IMR-90 (cell line): ENCODE measurements around the gene ASH1L. TPM values are rescaled to one million over a fixed set of nuclear protein-coding genes. Genes with fewer than 3 reads are reported as not detected.

Source experiments
- ATAC-seq: fragments of 200-7000 bp; cut with Tn5 transposase; 2 replicates; pipeline ENCODE4 v1.9.1; 2020; ENCODE audit warnings: low read depth, mild to moderate bottlenecking, moderate library complexity
- BruUV-seq: library from RNA; stranded (reverse); fragments of 400-500 nt; replicated peaks from 2 replicates; lab custom pipeline; 2021; lab: Mats Ljungman, UMichigan
- CTCF ChIA-PET: fragments of 300-600 bp; formaldehyde crosslinking; extraction: SDS; loops from one replicate; lab custom pipeline; 2021; ENCODE audit warnings: antibody characterized with exemption; lab: Yijun Ruan, JAX
- POLR2A ChIA-PET: fragments of 300-600 bp; sonication (Branson Sonifier 250); formaldehyde crosslinking; loops from one replicate; lab custom pipeline; 2022; ENCODE audit warnings: antibody characterized with exemption; ENCODE audit not compliant: unreplicated experiment; lab: Charles Lee
- DNase-seq: peaks from one replicate; pipeline ENCODE4 v3.0.0; 2013
- H2AFZ ChIP-seq: replicated peaks from 2 replicates; pipeline ENCODE3; 2013; ENCODE audit warnings: low read length, mild to moderate bottlenecking; ENCODE audit not compliant: poor library complexity
- H2AK5ac ChIP-seq: 2 replicates; pipeline ENCODE4 v1.6.1; 2013; ENCODE audit warnings: low read depth, low read length, inconsistent platforms
- H2AK9ac ChIP-seq: replicated peaks from 2 replicates; pipeline ENCODE3; 2013; ENCODE audit warnings: mild to moderate bottlenecking, low read depth, low read length, moderate library complexity; ENCODE audit not compliant: poor library complexity
- H2BK120ac ChIP-seq: 2 replicates; pipeline ENCODE4 v1.6.1; 2013; ENCODE audit warnings: low read depth, low read length, inconsistent platforms
- H2BK15ac ChIP-seq: 3 replicates; pipeline ENCODE4 v1.6.1; 2013; ENCODE audit warnings: low read depth, low read length, inconsistent platforms
- H2BK20ac ChIP-seq: 2 replicates; pipeline ENCODE4 v1.6.1; 2013; ENCODE audit warnings: low read depth, mild to moderate bottlenecking, inconsistent platforms, low read length, moderate library complexity
- H2BK5ac ChIP-seq: 2 replicates; pipeline ENCODE4 v1.6.1; 2013; ENCODE audit warnings: mild to moderate bottlenecking, low read depth, low read length, inconsistent platforms; ENCODE audit not compliant: poor library complexity, severe bottlenecking
- H3K14ac ChIP-seq: replicated peaks from 2 replicates; pipeline ENCODE4 v1.6.1; 2013; ENCODE audit warnings: low read depth, low read length, inconsistent platforms
- H3K18ac ChIP-seq: 2 replicates; pipeline ENCODE4 v1.6.1; 2013; ENCODE audit warnings: low read depth, low read length, control low read depth
- H3K23ac ChIP-seq: 2 replicates; pipeline ENCODE4 v1.6.1; 2013; ENCODE audit warnings: low read depth, low read length, inconsistent platforms
- H3K27ac ChIP-seq: 2 replicates; pipeline ENCODE4 v1.5.1; 2013; ENCODE audit warnings: mild to moderate bottlenecking, control low read depth, low read length; ENCODE audit not compliant: insufficient read depth
- H3K27me3 ChIP-seq: 2 replicates; pipeline ENCODE4 v1.6.1; 2013; ENCODE audit warnings: low read length; ENCODE audit not compliant: control insufficient read depth, insufficient read depth
- H3K36me3 ChIP-seq: 2 replicates; pipeline ENCODE4 v1.6.1; 2013; ENCODE audit warnings: low read length, mixed read lengths; ENCODE audit not compliant: control insufficient read depth, insufficient read depth
- H3K4ac ChIP-seq: 2 replicates; pipeline ENCODE4 v1.6.1; 2013; ENCODE audit warnings: low read depth, low read length, inconsistent platforms
- H3K4me1 ChIP-seq: 2 replicates; pipeline ENCODE4 v1.6.1; 2013; ENCODE audit warnings: low read length, mixed read lengths; ENCODE audit not compliant: control insufficient read depth, insufficient read depth
- H3K4me2 ChIP-seq: 2 replicates; pipeline ENCODE4 v1.6.1; 2013; ENCODE audit warnings: low read depth, mild to moderate bottlenecking, control low read depth, low read length, moderate library complexity
- H3K4me3 ChIP-seq: 2 replicates; pipeline ENCODE4 v1.5.1; 2013; ENCODE audit warnings: low read depth, mild to moderate bottlenecking, control low read depth, low read length, moderate library complexity; ENCODE audit not compliant: insufficient read depth
- H3K56ac ChIP-seq: 2 replicates; pipeline ENCODE4 v1.6.1; 2013; ENCODE audit warnings: low read length, inconsistent platforms; ENCODE audit not compliant: insufficient read depth; ENCODE audit errors: extremely low read depth
- H3K79me1 ChIP-seq, 2 experiments: 2 replicates each; pipeline ENCODE4 v1.6.1; 2013; ENCODE audit warnings: low read length in 2 of 2, inconsistent platforms in 1 of 2, low read depth in 1 of 2
- H3K9ac ChIP-seq: 2 replicates; pipeline ENCODE4 v1.6.1; 2013; ENCODE audit warnings: low read depth, low read length, control low read depth
- H3K9me1 ChIP-seq: 2 replicates; pipeline ENCODE4 v1.6.1; 2013; ENCODE audit warnings: low read length, inconsistent platforms; ENCODE audit not compliant: insufficient read depth
- H3K9me3 ChIP-seq: 2 replicates; pipeline ENCODE4 v1.6.1; 2013; ENCODE audit warnings: low read length; ENCODE audit not compliant: control insufficient read depth, insufficient read depth
- H4K20me1 ChIP-seq: 2 replicates; pipeline ENCODE4 v1.6.1; 2013; ENCODE audit warnings: low read length, inconsistent platforms; ENCODE audit not compliant: insufficient read depth
- H4K5ac ChIP-seq: 2 replicates; pipeline ENCODE4 v1.6.1; 2013; ENCODE audit warnings: mild to moderate bottlenecking, low read depth, low read length, control low read depth
- H4K8ac ChIP-seq, 2 experiments: 2 replicates each; pipeline ENCODE4 v1.6.1; 2013; ENCODE audit warnings: low read depth in 2 of 2, low read length in 2 of 2, control low read depth in 1 of 2, inconsistent platforms in 1 of 2
- H4K91ac ChIP-seq: 2 replicates; pipeline ENCODE4 v1.6.1; 2013; ENCODE audit warnings: low read depth, low read length, inconsistent platforms; ENCODE audit not compliant: insufficient read depth
- CEBPB ChIP-seq: IDR thresholded peaks from 2 replicates; pipeline ENCODE4 v1.6.1; 2012; ENCODE audit warnings: low read depth, low read length, improper control_type of control experiment
- ELK1 ChIP-seq: fragments of 150-350 bp; IDR thresholded peaks from 2 replicates; pipeline ENCODE4 v1.6.1; 2016; ENCODE audit warnings: low read depth, mild to moderate bottlenecking, low read length, moderate library complexity, borderline replicate concordance
- FOS ChIP-seq: fragments of 150-350 bp; IDR thresholded peaks from 2 replicates; pipeline ENCODE4 v1.6.1; 2016; ENCODE audit warnings: low read depth, low read length
- MAZ ChIP-seq: IDR thresholded peaks from 2 replicates; pipeline ENCODE4 v1.6.1; 2012; ENCODE audit warnings: low read depth, mild to moderate bottlenecking, low read length, improper control_type of control experiment, moderate library complexity, borderline replicate concordance
- MXI1 ChIP-seq: IDR thresholded peaks from 2 replicates; pipeline ENCODE4 v1.6.1; 2012; ENCODE audit warnings: low read depth, mild to moderate bottlenecking, low read length, moderate library complexity, borderline replicate concordance
- NFE2L2 ChIP-seq: fragments of 150-350 bp; IDR thresholded peaks from 2 replicates; pipeline ENCODE4 v1.6.1; 2016; ENCODE audit warnings: low read depth, mild to moderate bottlenecking, low read length
- POLR2A ChIP-seq: IDR thresholded peaks from 2 replicates; pipeline ENCODE4 v1.6.1; 2012; ENCODE audit warnings: mild to moderate bottlenecking, low read depth, low read length
- RCOR1 ChIP-seq: IDR thresholded peaks from 2 replicates; pipeline ENCODE4 v1.6.1; 2012; ENCODE audit warnings: mild to moderate bottlenecking, low read length, improper control_type of control experiment; ENCODE audit not compliant: insufficient replicate concordance
- RFX5 ChIP-seq: IDR thresholded peaks from 2 replicates; pipeline ENCODE4 v1.8.0; 2012; ENCODE audit warnings: low read depth, mild to moderate bottlenecking, low read length, moderate library complexity
- WGBS, 2 experiments: methylation state at CpG; one replicate each; pipeline versions ENCODE4 v1.1.5 to v1.1.7; 2013; ENCODE audit warnings: missing lambda C conversion rate in 2 of 2; ENCODE audit not compliant: insufficient read length in 1 of 2; ENCODE audit errors: extremely low coverage in 2 of 2; 5-methylcytosine and 5-hydroxymethylcytosine counted together
- dilution Hi-C: fragments of 300-500 bp; cut with HindIII; formaldehyde crosslinking; loops from one replicate; pipeline ENCODE4 v1.14.3; 2018; ENCODE audit warnings: low sequenced_read_pairs; ENCODE audit not compliant: unreplicated experiment
- in situ Hi-C: fragments of 300-500 bp; cut with MboI; formaldehyde crosslinking; loops from 3 replicates; pipeline ENCODE4 v1.14.3; 2019; ENCODE audit warnings: low sequenced_read_pairs, inconsistent platforms, mixed read lengths
- intact Hi-C: fragments of 100-400 bp; cut with micrococcal nuclease; formaldehyde crosslinking; loops from 2 replicates; pipeline ENCODE4 v1.10.0; 2022
- polyA plus RNA-seq, 3 experiments: library from polyadenylated mRNA; depleted of rRNA; stranded (reverse); fragments of >200 nt; gene quantifications; 2 replicates each; pipeline ENCODE4 v1.2.3, GENCODE V29; 2012; ENCODE audit warnings: low replicate concordance in 1 of 3
- total RNA-seq: library from RNA; depleted of rRNA; stranded (reverse); fragments of >200 nt; gene quantifications from 2 replicates; pipeline ENCODE4 v1.2.3, GENCODE V29; 2012
- TF ChIP-seq, protein P1 (sequence below): conservative IDR thresholded peaks from 2 replicates; pipeline ENCODE4 v1.5.1; 2012; ENCODE audit warnings: mild to moderate bottlenecking, low read depth, low read length, improper control_type of control experiment
- TF ChIP-seq, protein P2 (sequence below): fragments of 150-350 bp; IDR thresholded peaks from 2 replicates; pipeline ENCODE4 v1.6.1; 2017; ENCODE audit warnings: mild to moderate bottlenecking, antibody characterized with exemption, low read length, low read depth

Gene ASH1L
- total and polyA plus RNA-seq, 2 of the 4 experiments (the other 2 are of a cell fraction), result 13.7 to 18.5 TPM

DNA sequence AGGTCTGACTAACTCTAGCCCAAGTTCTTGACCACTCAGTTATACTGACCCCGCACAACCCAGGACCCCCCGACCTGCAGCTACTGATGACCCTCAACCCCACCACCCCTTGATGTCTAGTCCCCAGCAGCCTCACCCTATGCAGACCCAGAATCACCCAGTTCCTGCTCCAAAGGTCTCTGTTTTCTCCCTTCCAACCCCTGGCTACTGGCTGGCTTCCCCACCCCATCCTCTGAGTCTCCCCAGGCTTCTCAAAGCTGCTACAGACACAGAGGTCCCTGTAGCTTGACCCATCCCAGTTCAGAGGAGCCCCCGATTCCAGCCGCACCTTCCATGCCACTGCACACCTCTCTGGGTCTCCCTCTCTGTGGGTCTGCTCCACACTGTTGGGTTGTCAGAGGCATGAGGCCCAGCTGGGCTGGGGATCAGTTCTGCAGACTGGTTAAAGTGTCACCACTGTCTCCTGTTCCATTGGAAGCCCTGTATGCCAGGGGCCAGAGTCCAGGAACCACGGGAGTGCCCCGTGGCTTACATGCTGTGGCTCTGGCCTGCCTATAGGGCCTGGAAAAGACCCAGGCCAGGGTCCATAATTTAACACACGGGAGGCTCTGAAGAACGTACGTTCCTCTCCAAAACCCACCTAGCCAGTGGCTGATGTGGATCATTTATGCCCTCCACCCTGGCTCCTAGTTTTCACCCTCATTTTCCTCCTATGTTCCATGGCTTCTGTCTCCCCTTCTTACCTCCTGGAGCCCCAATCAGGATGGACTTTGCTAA lies 261.9 kb downstream of the ASH1L start:
- ChIA-PET POLR2A (no interaction called here), CTCF (no interaction called here)
- DNase-seq, result no peak
- Histone ChIP-seq H3K36me3 (no peaks in the 10 kb centered on the region), H3K27ac (no peak overlapping the region), H3K9ac (no peak overlapping the region), H2BK20ac (no peak overlapping the region), H3K4me3 (no peak overlapping the region), H2AFZ (no peak overlapping the region), H3K79me1 (no peaks in the 10 kb centered on the region), H4K5ac (no peak overlapping the region), H3K9me1 (no peaks in the 10 kb centered on the region), H2AK9ac (no peak overlapping the region), H3K23ac (no peak overlapping the region), H3K4me1 (no peaks in the 10 kb centered on the region), H3K27me3 (peaks cover 25% of the 10 kb centered on the region), H4K91ac (no peak overlapping the region), H3K18ac (no peak overlapping the region), H3K9me3 (no peaks in the 10 kb centered on the region), H4K20me1 (no peaks in the 10 kb centered on the region), H3K4me2 (no peak overlapping the region), H3K14ac (no peak overlapping the region), H3K4ac (no peak overlapping the region), H2BK15ac (no peak overlapping the region), H3K56ac (no peak overlapping the region), H2BK120ac (no peak overlapping the region), H2AK5ac (no peak overlapping the region), H4K8ac (no peak overlapping the region), H2BK5ac (no peak overlapping the region)
- 76% methylated on average over 5 of the region's 9 CpGs; no CpG with 5 or more reads in 1 of the 2 experiments for WGBS, 2 experiments
- BruUV-seq, result no TSS peak
- in situ Hi-C loops (no loop called here), dilution Hi-C loops (no loop called here), intact Hi-C loops (no loop called here)
- no peak for ATAC-seq
- TF ChIP-seq RCOR1 (no peak), MAZ (no peak), MXI1 (no peak), FOS (no peak), NFE2L2 (no peak), POLR2A (no peak), ELK1 (no peak), RFX5 (no peak), CEBPB (no peak)
- TF ChIP-seq, protein P1, sequence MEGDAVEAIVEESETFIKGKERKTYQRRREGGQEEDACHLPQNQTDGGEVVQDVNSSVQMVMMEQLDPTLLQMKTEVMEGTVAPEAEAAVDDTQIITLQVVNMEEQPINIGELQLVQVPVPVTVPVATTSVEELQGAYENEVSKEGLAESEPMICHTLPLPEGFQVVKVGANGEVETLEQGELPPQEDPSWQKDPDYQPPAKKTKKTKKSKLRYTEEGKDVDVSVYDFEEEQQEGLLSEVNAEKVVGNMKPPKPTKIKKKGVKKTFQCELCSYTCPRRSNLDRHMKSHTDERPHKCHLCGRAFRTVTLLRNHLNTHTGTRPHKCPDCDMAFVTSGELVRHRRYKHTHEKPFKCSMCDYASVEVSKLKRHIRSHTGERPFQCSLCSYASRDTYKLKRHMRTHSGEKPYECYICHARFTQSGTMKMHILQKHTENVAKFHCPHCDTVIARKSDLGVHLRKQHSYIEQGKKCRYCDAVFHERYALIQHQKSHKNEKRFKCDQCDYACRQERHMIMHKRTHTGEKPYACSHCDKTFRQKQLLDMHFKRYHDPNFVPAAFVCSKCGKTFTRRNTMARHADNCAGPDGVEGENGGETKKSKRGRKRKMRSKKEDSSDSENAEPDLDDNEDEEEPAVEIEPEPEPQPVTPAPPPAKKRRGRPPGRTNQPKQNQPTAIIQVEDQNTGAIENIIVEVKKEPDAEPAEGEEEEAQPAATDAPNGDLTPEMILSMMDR, result no peak
- TF ChIP-seq, protein P2, sequence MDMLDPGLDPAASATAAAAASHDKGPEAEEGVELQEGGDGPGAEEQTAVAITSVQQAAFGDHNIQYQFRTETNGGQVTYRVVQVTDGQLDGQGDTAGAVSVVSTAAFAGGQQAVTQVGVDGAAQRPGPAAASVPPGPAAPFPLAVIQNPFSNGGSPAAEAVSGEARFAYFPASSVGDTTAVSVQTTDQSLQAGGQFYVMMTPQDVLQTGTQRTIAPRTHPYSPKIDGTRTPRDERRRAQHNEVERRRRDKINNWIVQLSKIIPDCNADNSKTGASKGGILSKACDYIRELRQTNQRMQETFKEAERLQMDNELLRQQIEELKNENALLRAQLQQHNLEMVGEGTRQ, result no peak
